HG03460 (cell line): ENCODE data around the gene FGF18.

Experiments used
- ATAC-seq: cut with Tn5 transposase; IDR thresholded peaks from one replicate; pipeline ENCODE4 v1.9.1; 2021; ENCODE audit not compliant: unreplicated experiment

Gene FGF18

GRCh38 chr5:171464829-171465228, 45.4 kb downstream of the FGF18 start:
- ATAC-seq = no peak

- ATAC-seq = no peak
Measured at GRCh38 chr5:171467107-171467506, 47.7 kb downstream of the FGF18 start.

GRCh38 chr5:171469326-171469725, 49.9 kb downstream of the FGF18 start:
- ATAC-seq = no peak

- ATAC-seq = no peak
Measured at GRCh38 chr5:171470420-171470819, 51.0 kb downstream of the FGF18 start.

GRCh38 chr5:171474230-171474813, 54.9 kb downstream of the FGF18 start:
- ATAC-seq = no peak

- ATAC-seq = no peak
Measured at GRCh38 chr5:171475596-171475995, 56.1 kb downstream of the FGF18 start.

- no peak for ATAC-seq
Measured at GRCh38 chr5:171476701-171477100, 57.3 kb downstream of the FGF18 start.

GRCh38 chr5:171477101-171477500, 57.7 kb downstream of the FGF18 start:
- no peak for ATAC-seq

GRCh38 chr5:171477666-171478065, 58.2 kb downstream of the FGF18 start:
- no peak for ATAC-seq

GRCh38 chr5:171478946-171479775, 59.7 kb downstream of the FGF18 start:
- ATAC-seq = no peak

GRCh38 chr5:171479776-171480125, 60.3 kb downstream of the FGF18 start:
- no peak for ATAC-seq

GRCh38 chr5:171480239-171480638, 60.8 kb downstream of the FGF18 start:
- no peak for ATAC-seq

- ATAC-seq = no peak
Measured at GRCh38 chr5:171481571-171482433, 62.4 kb downstream of the FGF18 start.

- ATAC-seq = no peak
Measured at GRCh38 chr5:171482434-171482730, 62.9 kb downstream of the FGF18 start.

GRCh38 chr5:171483551-171484135, 64.2 kb downstream of the FGF18 start:
- ATAC-seq = no peak

GRCh38 chr5:171484460-171484899, 65.0 kb downstream of the FGF18 start:
- no peak for ATAC-seq

GRCh38 chr5:171485668-171486067, 66.2 kb downstream of the FGF18 start:
- ATAC-seq = no peak

- ATAC-seq = no peak
Measured at GRCh38 chr5:171486613-171487012, 67.2 kb downstream of the FGF18 start.

GRCh38 chr5:171488876-171489275, 69.4 kb downstream of the FGF18 start:
- no peak for ATAC-seq

- ATAC-seq = no peak
Measured at GRCh38 chr5:171492781-171493180, 73.3 kb downstream of the FGF18 start.

GRCh38 chr5:171493646-171494393, 74.4 kb downstream of the FGF18 start:
- no peak for ATAC-seq
